Measurements from ENCODE around the gene SMARCE1. TPM values are rescaled to one million over a fixed set of nuclear protein-coding genes. Genes with fewer than 3 reads are reported as not detected.

Gene SMARCE1
- polyA plus RNA-seq, 2 of the 4 experiments (the other 2 are of a cell fraction): 109 to 111 TPM

DNA sequence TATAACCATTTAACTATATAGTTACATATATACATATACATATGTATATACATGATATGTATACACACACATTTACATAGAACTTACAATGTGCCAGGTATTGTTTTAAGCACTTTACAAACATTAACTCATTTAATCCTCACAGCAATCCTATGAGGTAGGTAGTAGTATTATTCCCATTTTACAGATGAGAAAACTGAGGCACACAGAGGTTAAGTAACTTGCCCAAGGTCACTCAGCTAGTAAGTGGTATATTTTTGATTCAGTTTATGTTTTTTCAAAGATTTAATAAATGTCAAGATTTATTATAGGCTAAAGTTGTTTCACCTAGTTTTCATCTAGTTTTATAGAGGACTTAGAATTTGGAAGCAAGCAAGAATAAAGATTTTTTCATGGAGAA, 10.8 kb upstream of the SMARCE1 start:
- ChIA-PET POLR2A (no interaction called here), CTCF (no interaction called here)
- Histone ChIP-seq H3K4me3 (no peak overlapping the region), H3K4me2 (no peak overlapping the region), H3K4me1 (no peaks in the 10 kb centered on the region), H3K27ac (no peak overlapping the region), H3K9me3 (no peaks in the 10 kb centered on the region)
- FAIRE-seq (no peak), DNase-seq (ENCODE audit: low read depth in 1 of 2, low spot score in 1 of 2) (no peak), ATAC-seq (no peak)
- TF ChIP-seq GATA3 (IDR thresholded peaks at IDR 0.05; ENCODE audit: borderline replicate concordance) (no peak), MAZ (IDR thresholded peaks at IDR 0.05; ENCODE audit: borderline replicate concordance, low read depth, low read length) (no peak), BHLHE40 (IDR thresholded peaks at IDR 0.05; ENCODE audit: low read depth, low read length) (no peak), CHD4 (IDR thresholded peaks at IDR 0.05; ENCODE audit: borderline replicate concordance) (no peak), JUNB (IDR thresholded peaks at IDR 0.05) (no peak), HOXB5 (CRISPR knock-in tag; IDR thresholded peaks at IDR 0.05) (no peak), CBX2 (IDR thresholded peaks at IDR 0.05; ENCODE audit: borderline replicate concordance, low read depth) (no peak), ZC3H11A (IDR thresholded peaks at IDR 0.05) (no peak), EHMT2 (IDR thresholded peaks at IDR 0.05; ENCODE audit: low read depth) (no peak), PHF8 (IDR thresholded peaks at IDR 0.05; ENCODE audit: borderline replicate concordance, low read depth) (no peak), ZSCAN20 (CRISPR knock-in tag; IDR thresholded peaks at IDR 0.05) (no peak), FOSB (CRISPR knock-in tag; IDR thresholded peaks at IDR 0.05) (no peak), RARB (CRISPR knock-in tag; IDR thresholded peaks at IDR 0.05) (no peak), HOXB13 (CRISPR knock-in tag; IDR thresholded peaks at IDR 0.05; ENCODE audit: low read depth) (no peak), ESRRA (IDR thresholded peaks at IDR 0.05; ENCODE audit: borderline replicate concordance, low read length) (no peak), EHF (CRISPR knock-in tag; IDR thresholded peaks at IDR 0.05) (no peak), SMC3 (IDR thresholded peaks at IDR 0.05) (no peak)
- TF ChIP-seq, protein P1, sequence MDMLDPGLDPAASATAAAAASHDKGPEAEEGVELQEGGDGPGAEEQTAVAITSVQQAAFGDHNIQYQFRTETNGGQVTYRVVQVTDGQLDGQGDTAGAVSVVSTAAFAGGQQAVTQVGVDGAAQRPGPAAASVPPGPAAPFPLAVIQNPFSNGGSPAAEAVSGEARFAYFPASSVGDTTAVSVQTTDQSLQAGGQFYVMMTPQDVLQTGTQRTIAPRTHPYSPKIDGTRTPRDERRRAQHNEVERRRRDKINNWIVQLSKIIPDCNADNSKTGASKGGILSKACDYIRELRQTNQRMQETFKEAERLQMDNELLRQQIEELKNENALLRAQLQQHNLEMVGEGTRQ (IDR thresholded peaks at IDR 0.05): no peak
- TF ChIP-seq, protein P2, sequence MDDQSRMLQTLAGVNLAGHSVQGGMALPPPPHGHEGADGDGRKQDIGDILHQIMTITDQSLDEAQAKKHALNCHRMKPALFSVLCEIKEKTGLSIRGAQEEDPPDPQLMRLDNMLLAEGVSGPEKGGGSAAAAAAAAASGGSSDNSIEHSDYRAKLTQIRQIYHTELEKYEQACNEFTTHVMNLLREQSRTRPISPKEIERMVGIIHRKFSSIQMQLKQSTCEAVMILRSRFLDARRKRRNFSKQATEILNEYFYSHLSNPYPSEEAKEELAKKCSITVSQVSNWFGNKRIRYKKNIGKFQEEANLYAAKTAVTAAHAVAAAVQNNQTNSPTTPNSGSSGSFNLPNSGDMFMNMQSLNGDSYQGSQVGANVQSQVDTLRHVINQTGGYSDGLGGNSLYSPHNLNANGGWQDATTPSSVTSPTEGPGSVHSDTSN (IDR thresholded peaks at IDR 0.05): no peak

DNA sequence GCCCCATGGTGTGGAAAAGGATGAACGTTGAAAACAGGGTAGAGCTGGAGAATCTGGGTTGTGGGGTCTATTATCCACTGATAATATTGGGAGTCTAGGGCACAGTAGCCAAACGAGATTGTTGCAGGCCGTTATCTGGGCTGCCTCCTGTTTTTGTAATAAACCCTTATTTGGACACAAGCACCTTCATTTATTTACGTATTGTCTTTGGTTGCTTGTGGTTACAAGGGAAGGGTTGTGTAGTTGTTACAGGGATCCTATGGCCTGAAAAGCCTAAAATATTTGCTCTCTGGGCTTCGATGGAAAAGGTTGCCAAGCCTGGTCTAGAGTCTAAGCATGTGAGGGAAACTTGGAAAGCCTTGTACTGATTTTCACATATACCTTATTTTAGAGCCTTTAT, 4.3 kb upstream of the SMARCE1 start:
- FAIRE-seq (no peak), DNase-seq (ENCODE audit: low read depth in 1 of 2, low spot score in 1 of 2) (no peak), ATAC-seq (no peak)
- Histone ChIP-seq H3K9me3 (no peaks in the 10 kb centered on the region), H3K27ac (no peak overlapping the region), H3K4me2 (no peak overlapping the region), H3K4me1 (peaks cover 5% of the 10 kb centered on the region; the same call in 1 of the 3 replicates), H3K4me3 (no peak overlapping the region)
- ChIA-PET POLR2A (no interaction called here), CTCF (interaction anchor here (0.9 to 1.3 kb wide), 2 partner anchors 11 to 27 kb away, joined by 4 read pairs; no protein-coding TSS in a partner anchor)
- WGBS (ENCODE audit: missing lambda C conversion rate): 60% methylated on average over 5 of the region's 5 CpGs
- TF ChIP-seq ZSCAN20 (CRISPR knock-in tag; IDR thresholded peaks at IDR 0.05): no peak
- TF ChIP-seq, protein P3, sequence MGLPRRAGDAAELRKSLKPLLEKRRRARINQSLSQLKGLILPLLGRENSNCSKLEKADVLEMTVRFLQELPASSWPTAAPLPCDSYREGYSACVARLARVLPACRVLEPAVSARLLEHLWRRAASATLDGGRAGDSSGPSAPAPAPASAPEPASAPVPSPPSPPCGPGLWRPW (IDR thresholded peaks at IDR 0.05): no peak
- TF ChIP-seq FOSB (CRISPR knock-in tag; IDR thresholded peaks at IDR 0.05): no peak
- TF ChIP-seq RFX5 (IDR thresholded peaks at IDR 0.05): no peak
- TF ChIP-seq TP53 (CRISPR knock-in tag; IDR thresholded peaks at IDR 0.05): no peak
- TF ChIP-seq, protein P4, sequence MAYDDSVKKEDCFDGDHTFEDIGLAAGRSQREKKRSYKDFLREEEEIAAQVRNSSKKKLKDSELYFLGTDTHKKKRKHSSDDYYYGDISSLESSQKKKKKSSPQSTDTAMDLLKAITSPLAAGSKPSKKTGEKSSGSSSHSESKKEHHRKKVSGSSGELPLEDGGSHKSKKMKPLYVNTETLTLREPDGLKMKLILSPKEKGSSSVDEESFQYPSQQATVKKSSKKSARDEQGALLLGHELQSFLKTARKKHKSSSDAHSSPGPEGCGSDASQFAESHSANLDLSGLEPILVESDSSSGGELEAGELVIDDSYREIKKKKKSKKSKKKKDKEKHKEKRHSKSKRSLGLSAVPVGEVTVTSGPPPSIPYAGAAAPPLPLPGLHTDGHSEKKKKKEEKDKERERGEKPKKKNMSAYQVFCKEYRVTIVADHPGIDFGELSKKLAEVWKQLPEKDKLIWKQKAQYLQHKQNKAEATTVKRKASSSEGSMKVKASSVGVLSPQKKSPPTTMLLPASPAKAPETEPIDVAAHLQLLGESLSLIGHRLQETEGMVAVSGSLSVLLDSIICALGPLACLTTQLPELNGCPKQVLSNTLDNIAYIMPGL (CRISPR knock-in tag; IDR thresholded peaks at IDR 0.05; ENCODE audit: borderline replicate concordance): no peak
- TF ChIP-seq, protein P5, sequence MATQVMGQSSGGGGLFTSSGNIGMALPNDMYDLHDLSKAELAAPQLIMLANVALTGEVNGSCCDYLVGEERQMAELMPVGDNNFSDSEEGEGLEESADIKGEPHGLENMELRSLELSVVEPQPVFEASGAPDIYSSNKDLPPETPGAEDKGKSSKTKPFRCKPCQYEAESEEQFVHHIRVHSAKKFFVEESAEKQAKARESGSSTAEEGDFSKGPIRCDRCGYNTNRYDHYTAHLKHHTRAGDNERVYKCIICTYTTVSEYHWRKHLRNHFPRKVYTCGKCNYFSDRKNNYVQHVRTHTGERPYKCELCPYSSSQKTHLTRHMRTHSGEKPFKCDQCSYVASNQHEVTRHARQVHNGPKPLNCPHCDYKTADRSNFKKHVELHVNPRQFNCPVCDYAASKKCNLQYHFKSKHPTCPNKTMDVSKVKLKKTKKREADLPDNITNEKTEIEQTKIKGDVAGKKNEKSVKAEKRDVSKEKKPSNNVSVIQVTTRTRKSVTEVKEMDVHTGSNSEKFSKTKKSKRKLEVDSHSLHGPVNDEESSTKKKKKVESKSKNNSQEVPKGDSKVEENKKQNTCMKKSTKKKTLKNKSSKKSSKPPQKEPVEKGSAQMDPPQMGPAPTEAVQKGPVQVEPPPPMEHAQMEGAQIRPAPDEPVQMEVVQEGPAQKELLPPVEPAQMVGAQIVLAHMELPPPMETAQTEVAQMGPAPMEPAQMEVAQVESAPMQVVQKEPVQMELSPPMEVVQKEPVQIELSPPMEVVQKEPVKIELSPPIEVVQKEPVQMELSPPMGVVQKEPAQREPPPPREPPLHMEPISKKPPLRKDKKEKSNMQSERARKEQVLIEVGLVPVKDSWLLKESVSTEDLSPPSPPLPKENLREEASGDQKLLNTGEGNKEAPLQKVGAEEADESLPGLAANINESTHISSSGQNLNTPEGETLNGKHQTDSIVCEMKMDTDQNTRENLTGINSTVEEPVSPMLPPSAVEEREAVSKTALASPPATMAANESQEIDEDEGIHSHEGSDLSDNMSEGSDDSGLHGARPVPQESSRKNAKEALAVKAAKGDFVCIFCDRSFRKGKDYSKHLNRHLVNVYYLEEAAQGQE (IDR thresholded peaks at IDR 0.05): no peak
- TF ChIP-seq, protein P1 (IDR thresholded peaks at IDR 0.05): no peak
- no peak for TF ChIP-seq NFE2L2 (conservative IDR thresholded peaks at IDR 0.05; ENCODE audit: low read length)
- no peak for TF ChIP-seq KDM5A (IDR thresholded peaks at IDR 0.05)
- no peak for TF ChIP-seq BHLHE40 (IDR thresholded peaks at IDR 0.05; ENCODE audit: low read depth, low read length)
- no peak for TF ChIP-seq FOSL2 (IDR thresholded peaks at IDR 0.05)
- no peak for TF ChIP-seq FOSL2 (CRISPR knock-in tag; IDR thresholded peaks at IDR 0.05)
- no peak for TF ChIP-seq POLR2A (IDR thresholded peaks at IDR 0.05; ENCODE audit: low read length)
- TF ChIP-seq ZC3H11A (IDR thresholded peaks at IDR 0.05): no peak
- TF ChIP-seq KDM1A (IDR thresholded peaks at IDR 0.05; ENCODE audit: low read depth): no peak
- TF ChIP-seq POLR2AphosphoS2 (conservative IDR thresholded peaks at IDR 0.05; ENCODE audit: low read length): no peak
